ENCODE results near the gene TEX14. TPM values are rescaled to one million over a fixed set of nuclear protein-coding genes. Genes with fewer than 3 reads are reported as not detected.

TEX14 gene
- total and polyA plus RNA-seq, 8 donors = 0.03 to 0.59 (median 0.20) TPM

- intact Hi-C loops (cut with DNase I) = no loop called here
- no peak for FAIRE-seq
- H3K4me1 ChIP-seq = no peaks in the 10 kb centered on the region
These were observed 54.8 kb downstream of the TEX14 start for GRCh38 chr17:58637011-58637570.

GRCh38 chr17:58632324-58633314 lies 59.2 kb downstream of the TEX14 start:
- FAIRE-seq (no peak), DNase-seq (peak in 2 of 6 donors; percentile 18 to 23), ATAC-seq (peak in 1 of 4 donors; percentile 17)
- no peaks in the 10 kb centered on the region for H3K36me3 ChIP-seq
- no peaks in the 10 kb centered on the region for H3K9me3 ChIP-seq
- 72 to 77% methylated on average over 20 of the region's 20 CpGs for WGBS, 2 donors
- no peaks in the 10 kb centered on the region for H3K4me1 ChIP-seq
- peak overlapping the region; percentile 5 to 35 (median 21) for H3K4me3 ChIP-seq
- no peak for TF ChIP-seq CTCF (IDR thresholded peaks at IDR 0.05)
- H3K27ac ChIP-seq = peak overlapping the region; percentile 49 to 88 (median 82)
- intact Hi-C loops (cut with DNase I) = no loop called here
- H3K27me3 ChIP-seq = no peaks in the 10 kb centered on the region

More at GRCh38 chr17:58637011-58637570, 54.8 kb downstream of the TEX14 start:
- H3K27me3 ChIP-seq = no peaks in the 10 kb centered on the region
- TF ChIP-seq CTCF (IDR thresholded peaks at IDR 0.05) = no peak
- DNase-seq (no peak), ATAC-seq (no peak)
- H3K36me3 ChIP-seq = no peaks in the 10 kb centered on the region
- no peak overlapping the region for H3K27ac ChIP-seq
- WGBS, 2 donors = 66 to 74% methylated on average over 12 of the region's 12 CpGs
- no peaks in the 10 kb centered on the region for H3K9me3 ChIP-seq
- no peak overlapping the region for H3K4me3 ChIP-seq

GRCh38 chr17:58631523-58632323 lies 60.1 kb downstream of the TEX14 start:
- ATAC-seq (peak; percentile 96 to 98 (median 97)), FAIRE-seq (peak; percentile 87), DNase-seq (peak; percentile 91 to 95 (median 93))
- Histone ChIP-seq H3K4me1 (no peaks in the 10 kb centered on the region), H3K9me3 (no peaks in the 10 kb centered on the region), H3K27ac (peak overlapping the region; percentile 49 to 88 (median 82)), H3K36me3 (no peaks in the 10 kb centered on the region), H3K4me3 (peak overlapping the region; percentile 5 to 35 (median 21)), H3K27me3 (no peaks in the 10 kb centered on the region)
- WGBS, 2 donors = 1% methylated on average over 30 of the region's 30 CpGs
- intact Hi-C loops (cut with DNase I) = no loop called here
- no peak for TF ChIP-seq CTCF (IDR thresholded peaks at IDR 0.05)

GRCh38 chr17:58630883-58631522 lies 60.8 kb downstream of the TEX14 start:
- Histone ChIP-seq H3K4me1 (no peaks in the 10 kb centered on the region), H3K36me3 (no peaks in the 10 kb centered on the region), H3K4me3 (peak overlapping the region in 2 of 4 donors; percentile 10 to 35), H3K27ac (peak overlapping the region; percentile 49 to 88 (median 82)), H3K27me3 (no peaks in the 10 kb centered on the region), H3K9me3 (no peaks in the 10 kb centered on the region)
- DNase-seq = peak in 3 of 6 donors; percentile 6 to 37 (median 23)
- WGBS, 2 donors = 19 to 25% methylated on average over 10 of the region's 10 CpGs
- FAIRE-seq = no peak
- TF ChIP-seq CTCF (IDR thresholded peaks at IDR 0.05) = no peak
- intact Hi-C loops (cut with DNase I) = no loop called here
- ATAC-seq = peak; percentile 4 to 15 (median 9)

All from pancreas (tissue), 10 donors.